ES-I3 (cell line): Measurements from ENCODE around the gene FIBIN.

Experiments
- H3K36me3 ChIP-seq: 2 replicates; pipeline ENCODE4 v1.6.1; 2013; ENCODE audit warnings: mild to moderate bottlenecking, low read length, control low read depth, moderate library complexity; ENCODE audit not compliant: insufficient read depth
- H3K4me1 ChIP-seq: 2 replicates; pipeline ENCODE4 v1.6.1; 2013; ENCODE audit warnings: mild to moderate bottlenecking, control low read depth, low read length; ENCODE audit not compliant: insufficient read depth
- H3K9ac ChIP-seq: 2 replicates; pipeline ENCODE4 v1.6.1; 2013; ENCODE audit warnings: low read depth, mild to moderate bottlenecking, low read length, moderate library complexity
- H3K9me3 ChIP-seq: 2 replicates; pipeline ENCODE4 v1.6.1; 2013; ENCODE audit warnings: mild to moderate bottlenecking, low read length, moderate library complexity; ENCODE audit not compliant: control insufficient read depth, insufficient read depth

FIBIN gene

DNA sequence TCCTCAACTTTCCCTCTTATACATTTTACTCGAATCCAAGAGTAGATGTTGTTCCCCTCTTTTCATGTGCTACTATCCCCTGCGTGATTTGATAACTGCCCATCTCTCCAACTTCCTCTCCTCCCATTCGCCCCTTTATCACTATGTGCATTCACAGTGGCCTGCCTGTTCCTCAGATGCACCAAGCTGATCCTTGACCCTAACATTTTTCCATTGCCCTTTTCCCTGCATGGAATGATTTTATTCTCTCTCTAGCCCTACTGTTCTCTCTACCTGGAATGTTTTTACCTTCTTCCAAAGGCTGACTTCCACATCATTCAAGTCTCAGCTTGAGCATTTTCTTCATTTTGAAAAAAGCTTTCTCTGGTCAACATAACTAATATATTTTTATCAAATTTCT lies 31.0 kb downstream of the FIBIN start:
- no peaks in the 10 kb centered on the region for H3K9me3 ChIP-seq
- H3K4me1 ChIP-seq, result peaks cover 4% of the 10 kb centered on the region; the same call in 1 of the 2 replicates
- H3K36me3 ChIP-seq, result no peaks in the 10 kb centered on the region
- H3K9ac ChIP-seq, result no peak overlapping the region

DNA sequence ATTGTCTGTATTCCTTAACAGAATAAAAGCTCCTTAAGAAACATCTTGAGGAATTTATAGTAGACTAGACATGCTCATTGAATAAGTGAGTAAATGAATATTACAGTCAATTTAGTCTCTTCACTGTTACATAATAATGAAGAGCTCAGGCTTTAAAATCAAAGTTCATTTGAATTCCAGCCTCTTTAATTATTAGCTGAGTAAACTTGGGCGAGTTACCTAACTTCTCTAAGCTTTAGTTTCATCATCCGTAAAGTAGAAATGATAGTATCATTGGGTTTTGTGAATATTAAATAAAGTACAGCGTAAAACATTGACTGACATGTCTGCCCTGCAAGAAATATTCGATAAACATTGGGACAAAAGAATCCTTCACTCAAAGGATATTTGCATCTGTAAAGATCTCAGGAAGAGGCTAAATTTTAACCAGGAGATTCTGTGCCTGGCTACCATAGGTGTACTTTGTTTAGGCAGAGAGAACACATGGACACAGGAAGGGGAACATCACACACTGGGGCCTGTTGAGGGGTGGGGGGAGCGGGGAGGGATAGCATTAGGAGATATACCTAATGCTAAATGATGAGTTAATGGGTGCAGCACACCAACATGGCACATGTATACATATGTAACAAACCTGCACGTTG lies 31.5 kb downstream of the FIBIN start:
- no peak overlapping the region for H3K9ac ChIP-seq
- no peaks in the 10 kb centered on the region for H3K9me3 ChIP-seq
- H3K36me3 ChIP-seq, result no peaks in the 10 kb centered on the region
- peaks cover 4% of the 10 kb centered on the region; the same call in 1 of the 2 replicates for H3K4me1 ChIP-seq

DNA sequence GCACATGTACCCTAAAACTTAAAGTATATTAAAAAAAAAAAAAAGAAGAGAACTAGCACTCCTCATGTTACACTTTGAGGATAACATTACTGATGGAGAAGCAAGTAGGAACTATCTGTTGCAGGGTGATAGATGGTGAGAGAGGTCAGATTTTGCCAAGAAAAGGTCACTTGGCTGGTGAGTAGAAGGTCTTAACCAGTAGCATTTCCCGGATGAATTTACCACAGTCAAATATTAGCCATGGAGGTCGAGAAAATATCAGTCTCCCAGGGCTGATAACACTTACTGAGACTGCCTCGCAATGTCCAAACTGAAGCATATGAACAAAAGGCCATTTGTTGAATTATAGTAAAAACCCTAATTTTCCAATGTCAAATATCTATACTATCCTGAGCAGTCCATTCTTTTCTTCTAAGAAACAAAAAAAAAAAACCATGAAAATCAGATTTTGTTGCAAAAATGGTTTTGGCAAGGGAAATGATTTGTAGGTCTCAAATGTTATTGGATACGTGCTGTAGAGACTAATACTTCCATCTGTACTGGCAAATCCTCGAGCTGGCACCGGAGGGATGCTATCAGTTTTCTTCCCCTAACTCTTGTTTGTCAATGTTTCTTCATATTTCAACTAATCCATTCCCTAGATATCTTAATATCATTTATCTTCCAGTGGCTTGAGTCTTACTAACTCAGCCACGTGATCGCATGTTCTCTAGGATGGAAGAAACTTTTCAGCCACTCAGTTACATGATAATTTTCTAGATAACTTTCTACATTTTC lies 32.2 kb downstream of the FIBIN start:
- Histone ChIP-seq H3K4me1 (peaks cover 4% of the 10 kb centered on the region; the same call in 1 of the 2 replicates), H3K9me3 (no peaks in the 10 kb centered on the region), H3K36me3 (no peaks in the 10 kb centered on the region), H3K9ac (no peak overlapping the region)

DNA sequence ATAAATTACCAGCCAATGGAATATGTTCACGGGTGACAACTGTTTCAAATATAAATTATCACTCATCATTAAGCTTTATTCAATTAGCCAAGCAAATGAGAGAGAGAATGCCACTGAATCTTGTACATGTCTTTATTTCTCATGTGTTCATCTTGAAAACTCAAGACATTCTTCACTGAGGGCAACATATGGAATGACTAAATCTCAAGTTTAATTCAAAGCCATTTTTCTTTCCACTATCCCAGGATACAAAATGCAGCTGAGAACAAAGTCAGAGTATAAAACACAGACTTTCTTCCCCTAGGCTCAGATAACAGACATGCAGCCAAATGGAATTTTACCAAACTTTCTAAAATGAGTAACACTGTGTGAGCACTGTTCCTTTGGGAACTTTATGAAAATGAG lies 34.7 kb downstream of the FIBIN start:
- H3K4me1 ChIP-seq, result peaks cover 4% of the 10 kb centered on the region; the same call in 1 of the 2 replicates
- no peak overlapping the region for H3K9ac ChIP-seq
- no peaks in the 10 kb centered on the region for H3K9me3 ChIP-seq
- H3K36me3 ChIP-seq, result no peaks in the 10 kb centered on the region

DNA sequence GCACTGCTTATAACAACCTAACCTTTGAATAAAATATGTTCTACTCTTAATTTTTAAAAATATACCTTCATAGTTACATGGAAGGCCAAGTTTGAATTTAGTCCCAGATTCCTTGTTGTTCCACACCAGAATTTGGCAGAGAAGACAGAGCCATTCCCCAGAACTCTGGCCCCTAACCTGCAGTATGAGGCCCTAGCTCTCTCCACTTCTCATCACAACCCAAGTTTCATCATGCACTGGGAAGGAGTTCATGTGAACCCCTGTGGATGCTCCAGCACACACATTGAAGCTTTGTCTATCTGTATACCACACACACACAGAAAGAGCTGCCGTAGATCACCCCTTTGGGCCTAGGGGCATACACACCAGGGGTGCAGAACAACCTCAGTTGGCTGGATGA lies 36.1 kb downstream of the FIBIN start:
- Histone ChIP-seq H3K4me1 (peaks cover 4% of the 10 kb centered on the region; the same call in 1 of the 2 replicates), H3K36me3 (no peaks in the 10 kb centered on the region), H3K9ac (no peak overlapping the region), H3K9me3 (no peaks in the 10 kb centered on the region)

DNA sequence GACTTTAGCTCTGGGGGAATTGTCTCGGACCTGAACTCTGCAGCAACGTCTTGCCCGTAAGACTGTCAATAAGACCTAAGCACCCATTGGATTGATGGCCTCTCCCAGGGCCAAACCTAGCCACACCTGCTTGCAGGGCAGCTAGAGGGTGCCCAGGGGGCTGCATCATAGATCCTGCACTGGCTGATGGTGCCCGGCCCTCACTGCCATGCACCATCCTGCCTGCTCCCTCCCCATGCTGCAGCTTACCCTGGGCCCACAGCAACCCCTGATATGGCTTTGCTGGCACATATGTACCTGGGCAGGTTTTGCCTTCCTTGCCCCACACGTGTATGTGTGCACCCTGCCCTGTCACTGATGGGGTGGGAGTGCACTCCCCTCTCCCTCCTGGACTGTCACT lies 37.8 kb downstream of the FIBIN start:
- H3K9me3 ChIP-seq, result no peaks in the 10 kb centered on the region
- H3K4me1 ChIP-seq, result no peaks in the 10 kb centered on the region
- no peak overlapping the region for H3K9ac ChIP-seq
- H3K36me3 ChIP-seq, result no peaks in the 10 kb centered on the region

DNA sequence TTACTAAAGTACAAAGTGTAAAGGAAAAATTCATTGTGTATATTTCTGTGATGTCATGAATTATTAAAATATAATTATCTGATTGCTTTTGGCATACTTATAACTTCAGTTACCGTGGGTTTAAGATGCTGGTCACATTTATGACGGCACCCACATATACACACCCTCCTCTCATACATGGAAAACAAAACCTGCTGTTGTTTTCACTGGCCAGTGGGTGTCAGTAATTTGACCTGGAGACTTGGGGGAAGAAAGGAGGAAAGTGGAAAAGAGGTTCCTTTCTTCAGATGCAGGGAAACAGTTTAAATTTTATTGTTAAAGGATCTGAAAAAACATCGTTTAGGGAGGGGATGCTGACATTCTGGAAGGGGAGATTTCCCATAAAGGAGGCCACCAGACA lies 46.0 kb downstream of the FIBIN start:
- Histone ChIP-seq H3K9ac (no peak overlapping the region), H3K4me1 (peaks cover 13% of the 10 kb centered on the region; the same call in 1 of the 2 replicates), H3K9me3 (no peaks in the 10 kb centered on the region; the same call in 1 of the 2 replicates), H3K36me3 (no peaks in the 10 kb centered on the region)

DNA sequence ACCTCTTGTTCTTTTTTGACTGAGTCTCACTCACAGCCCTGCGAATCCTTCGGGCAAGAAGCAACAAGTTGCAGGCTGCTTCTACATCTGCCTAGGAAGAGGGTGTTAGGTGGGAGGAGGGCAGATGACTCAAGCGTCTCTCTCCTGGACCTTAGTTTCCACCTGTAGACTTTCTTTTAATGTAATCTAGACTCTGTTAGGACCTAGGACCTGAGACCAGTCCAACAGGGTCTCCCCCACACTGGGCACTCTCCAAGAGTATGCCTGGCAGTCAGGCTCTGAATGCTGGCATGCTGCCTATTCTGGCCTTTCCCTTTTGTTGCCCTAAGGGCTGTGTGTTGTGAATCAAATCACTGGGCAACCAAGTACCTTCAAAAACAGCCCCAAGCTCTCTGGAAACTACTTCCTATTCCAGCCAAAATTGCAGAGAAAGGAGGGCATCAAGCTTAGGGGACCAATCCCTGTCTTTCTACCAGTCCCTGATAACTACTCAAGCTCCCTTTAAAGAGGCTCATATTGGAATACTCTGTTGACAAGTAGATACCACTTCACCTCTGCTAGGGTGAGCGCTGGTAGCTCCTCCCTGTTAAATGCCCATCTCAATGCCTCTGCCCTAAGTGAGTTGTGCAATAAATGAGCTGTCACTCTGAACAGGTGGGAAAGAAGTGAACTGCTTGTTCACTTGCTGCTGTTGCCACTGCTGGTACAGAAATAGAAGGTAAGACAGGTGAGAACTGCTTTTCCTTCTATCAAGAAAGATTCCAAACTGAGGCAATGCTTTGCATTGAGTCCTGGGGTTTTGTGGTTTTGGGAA lies 46.6 kb downstream of the FIBIN start, which contains the start of gene BBOX1:
BBOX1 (plus strand) TSS at position 514 of the 814 bp plus-strand sequence. CDS start 14,616 bp downstream, outside the sequence.
- no peaks in the 10 kb centered on the region for H3K36me3 ChIP-seq
- H3K4me1 ChIP-seq, result peaks cover 13% of the 10 kb centered on the region; the same call in 1 of the 2 replicates
- H3K9me3 ChIP-seq, result no peaks in the 10 kb centered on the region; the same call in 1 of the 2 replicates
- no peak within 1 kb of the TSS for H3K9ac ChIP-seq

DNA sequence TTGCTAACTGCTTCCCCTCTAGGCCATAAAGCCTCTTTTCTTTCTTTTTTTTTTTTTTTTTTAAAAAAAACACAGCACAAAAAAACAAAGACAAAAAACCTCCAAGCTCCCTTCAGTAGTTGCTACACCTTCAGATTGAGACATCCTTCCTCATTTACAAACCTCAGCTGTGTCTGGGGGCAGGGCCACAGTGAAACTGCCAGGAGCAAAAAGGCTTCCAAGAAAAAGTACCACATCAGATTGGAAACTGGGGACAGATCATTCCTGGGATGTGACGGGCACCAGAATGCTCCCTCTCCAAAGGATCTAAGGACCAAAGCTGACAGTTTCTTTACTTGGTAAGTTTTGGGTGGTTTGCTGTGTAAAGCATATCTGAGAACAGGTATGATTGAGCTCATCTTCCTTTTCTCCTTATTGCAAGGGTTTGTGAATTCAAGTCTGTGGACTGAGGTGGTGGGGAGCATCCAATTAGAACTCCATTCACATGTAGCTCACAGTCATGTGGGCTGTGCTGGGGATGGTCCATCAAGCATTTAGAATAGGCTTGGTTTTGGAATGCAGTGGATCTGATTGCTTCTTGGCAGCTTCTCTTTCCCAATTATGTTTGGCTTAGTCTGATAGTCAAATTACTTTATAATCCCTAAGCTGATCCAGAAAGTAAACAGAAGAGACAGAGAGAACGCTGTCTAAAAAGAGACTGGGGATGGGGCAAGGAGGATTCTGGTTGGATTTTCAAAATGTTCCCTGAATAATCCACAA lies 47.4 kb downstream of the FIBIN start:
- Histone ChIP-seq H3K36me3 (no peaks in the 10 kb centered on the region), H3K4me1 (peaks cover 13% of the 10 kb centered on the region; the same call in 1 of the 2 replicates), H3K9me3 (no peaks in the 10 kb centered on the region; the same call in 1 of the 2 replicates), H3K9ac (no peak overlapping the region)
